ENCODE measurements around the gene ZNF687. TPM values are rescaled to one million over a fixed set of nuclear protein-coding genes. Genes with fewer than 3 reads are reported as not detected.

ZNF687 gene
- total and polyA plus RNA-seq, 2 of the 4 experiments (the other 2 are of a cell fraction), result 5.7 to 10.8 TPM

GRCh38 chr1:151254217-151255213, 27.6 kb upstream of the ZNF687 start, which contains the start of gene PSMD4:
TSS of gene PSMD4 (plus strand) at chr1:151254734. CDS start at chr1:151254783, 49 bp downstream.
- no TSS peak for BruUV-seq (replicated peaks)
- TF ChIP-seq RAD21 (IDR thresholded peaks at IDR 0.05; ENCODE audit: low read length), result no peak
- TF ChIP-seq NFE2L2 (IDR thresholded peaks at IDR 0.05; ENCODE audit: low read depth, low read length), result no peak
- no peak for TF ChIP-seq CTCF (conservative IDR thresholded peaks at IDR 0.05; ENCODE audit: low read depth, low read length)
- no peak for TF ChIP-seq ELK1 (IDR thresholded peaks at IDR 0.05; ENCODE audit: borderline replicate concordance, low read depth, low read length)
- TF ChIP-seq FOS (IDR thresholded peaks at IDR 0.05; ENCODE audit: low read depth, low read length), result peak; percentile 25; the same call in 1 of the 2 replicates
- no peak for TF ChIP-seq RCOR1 (IDR thresholded peaks at IDR 0.05; ENCODE audit: insufficient replicate concordance, low read length)
- TF ChIP-seq USF2 (IDR thresholded peaks at IDR 0.05; ENCODE audit: low read depth, low read length), result peak; percentile 61
- TF ChIP-seq CHD1 (IDR thresholded peaks at IDR 0.05; ENCODE audit: low read depth, low read length), result no peak
- peak; percentile 91 for TF ChIP-seq POLR2A (IDR thresholded peaks at IDR 0.05; ENCODE audit: low read depth, low read length)
- TF ChIP-seq MXI1 (IDR thresholded peaks at IDR 0.05; ENCODE audit: borderline replicate concordance, low read depth, low read length), result peak; percentile 43; the same call in 1 of the 2 replicates
- TF ChIP-seq MAZ (IDR thresholded peaks at IDR 0.05; ENCODE audit: borderline replicate concordance, low read depth, low read length), result peak; percentile 51; the same call in 1 of the 2 replicates
- no peak for TF ChIP-seq CEBPB (IDR thresholded peaks at IDR 0.05; ENCODE audit: low read depth, low read length)

More at GRCh38 chr1:151254217-151255213, 27.6 kb upstream of the ZNF687 start, which contains the start of gene PSMD4:
- Histone ChIP-seq H4K8ac (ENCODE audit: low read depth in 2 of 2, low read length in 2 of 2) (peak within 1 kb of the TSS; percentile 74 to 96), H2AK5ac (ENCODE audit: low read depth, low read length) (peak within 1 kb of the TSS; percentile 63), H2BK20ac (ENCODE audit: low read depth, low read length) (no peak within 1 kb of the TSS), H2AFZ (replicated peaks; ENCODE audit: low read length, poor library complexity) (peak within 1 kb of the TSS; percentile 88), H2BK120ac (ENCODE audit: low read depth, low read length) (no peak within 1 kb of the TSS), H2BK5ac (ENCODE audit: low read depth, low read length, poor library complexity, severe bottlenecking) (peak within 1 kb of the TSS; percentile 57), H3K79me1 (ENCODE audit: low read depth in 1 of 2, low read length in 2 of 2) (peaks cover 5 to 34% of the 10 kb centered on the region in 2 experiments; a peak in 2 of 4 replicates), H3K9ac (ENCODE audit: low read depth, low read length) (peak within 1 kb of the TSS; percentile 84), H3K14ac (replicated peaks; ENCODE audit: low read depth, low read length) (peak within 1 kb of the TSS; percentile 93), H2BK15ac (ENCODE audit: low read depth, low read length) (no peak within 1 kb of the TSS; the same call in 2 of the 3 replicates), H3K27ac (ENCODE audit: insufficient read depth, low read length) (peak within 1 kb of the TSS; percentile 81), H3K4me3 (ENCODE audit: insufficient read depth, low read depth, low read length) (peak within 1 kb of the TSS; percentile 67), H4K20me1 (ENCODE audit: insufficient read depth, low read length) (peaks cover 22% of the 10 kb centered on the region), H3K9me1 (ENCODE audit: insufficient read depth, low read length) (no peaks in the 10 kb centered on the region), H3K18ac (ENCODE audit: low read depth, low read length) (no peak within 1 kb of the TSS; the same call in 1 of the 2 replicates), H3K23ac (ENCODE audit: low read depth, low read length) (peak within 1 kb of the TSS; percentile 66; the same call in 1 of the 2 replicates), H4K5ac (ENCODE audit: low read depth, low read length) (peak within 1 kb of the TSS; percentile 96), H3K36me3 (ENCODE audit: control insufficient read depth, insufficient read depth, low read length) (peaks cover 3% of the 10 kb centered on the region), H2AK9ac (replicated peaks; ENCODE audit: low read depth, low read length, poor library complexity) (peak within 1 kb of the TSS; percentile 1), H4K91ac (ENCODE audit: insufficient read depth, low read depth, low read length) (peak within 1 kb of the TSS; percentile 78), H3K9me3 (ENCODE audit: control insufficient read depth, insufficient read depth, low read length) (no peaks in the 10 kb centered on the region), H3K4me2 (ENCODE audit: low read depth, low read length) (peak within 1 kb of the TSS; percentile 100), H3K4ac (ENCODE audit: low read depth, low read length) (peak within 1 kb of the TSS; percentile 86), H3K4me1 (ENCODE audit: control insufficient read depth, insufficient read depth, low read length) (peaks cover 6% of the 10 kb centered on the region), H3K56ac (ENCODE audit: extremely low read depth, insufficient read depth, low read length) (peak within 1 kb of the TSS; percentile 64; the same call in 1 of the 2 replicates), H3K27me3 (ENCODE audit: control insufficient read depth, insufficient read depth, low read length) (no peaks in the 10 kb centered on the region)
- in situ Hi-C loops (cut with MboI; ENCODE audit: low sequenced_read_pairs) (loop anchor here (5.0 kb wide), 1 partner anchor 57 kb away; the partner anchor contains the start of gene PIP5K1A), intact Hi-C loops (cut with micrococcal nuclease) (loop anchor here (10.0 kb wide), 1 partner anchor 150 kb away; no protein-coding TSS in a partner anchor), dilution Hi-C loops (cut with HindIII; ENCODE audit: low sequenced_read_pairs, unreplicated experiment) (no loop called here)
- WGBS, 2 experiments (ENCODE audit: extremely low coverage in 2 of 2, insufficient read length in 1 of 2), result 0% methylated on average over 16 of the region's 56 CpGs; no CpG with 5 or more reads in 1 of the 2 experiments
- ATAC-seq (ENCODE audit: low read depth), result peak; percentile 92
- ChIA-PET POLR2A (ENCODE audit: unreplicated experiment) (interaction anchor here (0.6 to 1.1 kb wide), 3 partner anchors 47 to 89 kb away, joined by 3 to 7 read pairs (median 3); partner anchors contain the start of gene VPS72), CTCF (interaction anchor here (0.7 to 1.2 kb wide), 2 partner anchors 27 to 65 kb away, joined by 4 to 5 read pairs; partner anchors contain the start of gene VPS72)
- DNase-seq, result peak; percentile 96

All from IMR-90 (cell line).